ENCODE results near the gene TESMIN.

The TESMIN gene

GRCh38 chr11:68762481-68762880, 11.2 kb upstream of the TESMIN start:
- no peak for DNase-seq (ENCODE audit: low read depth)

- no peak for DNase-seq (ENCODE audit: low read depth)
These were observed 10.5 kb upstream of the TESMIN start for GRCh38 chr11:68761801-68762200.

- DNase-seq (ENCODE audit: low read depth), result no peak
These were observed 8.7 kb upstream of the TESMIN start for GRCh38 chr11:68759991-68760390.

GRCh38 chr11:68757711-68758110, 6.4 kb upstream of the TESMIN start:
- DNase-seq (ENCODE audit: low read depth), result no peak

- DNase-seq (ENCODE audit: low read depth), result no peak
These were observed 4.9 kb upstream of the TESMIN start for GRCh38 chr11:68756171-68756766.

- no peak for DNase-seq (ENCODE audit: low read depth)
These were observed 2.0 kb upstream of the TESMIN start for GRCh38 chr11:68753300-68753699.

- DNase-seq (ENCODE audit: low read depth), result no peak
These were observed 355 bp downstream of the TESMIN start for GRCh38 chr11:68751004-68751325.

GRCh38 chr11:68750195-68751003, 921 bp downstream of the TESMIN start:
- no peak for DNase-seq (ENCODE audit: low read depth)

GRCh38 chr11:68749229-68750123, 1.8 kb downstream of the TESMIN start:
- DNase-seq (ENCODE audit: low read depth), result no peak

GRCh38 chr11:68748061-68748460, 3.3 kb downstream of the TESMIN start:
- no peak for DNase-seq (ENCODE audit: low read depth)

- DNase-seq (ENCODE audit: low read depth), result no peak
These were observed 7.8 kb downstream of the TESMIN start for GRCh38 chr11:68743539-68743938.

GRCh38 chr11:68741463-68741862, 9.9 kb downstream of the TESMIN start:
- no peak for DNase-seq (ENCODE audit: low read depth)

GRCh38 chr11:68735646-68736045, 15.7 kb downstream of the TESMIN start:
- DNase-seq (ENCODE audit: low read depth), result no peak

GRCh38 chr11:68735125-68735524, 16.2 kb downstream of the TESMIN start:
- no peak for DNase-seq (ENCODE audit: low read depth)

- DNase-seq (ENCODE audit: low read depth), result no peak
These were observed 17.2 kb downstream of the TESMIN start for GRCh38 chr11:68734111-68734510.

- no peak for DNase-seq (ENCODE audit: low read depth)
These were observed 23.5 kb downstream of the TESMIN start for GRCh38 chr11:68727783-68728182.

- DNase-seq (ENCODE audit: low read depth), result no peak
These were observed 27.0 kb downstream of the TESMIN start for GRCh38 chr11:68724293-68724692.

GRCh38 chr11:68722143-68722542, 29.2 kb downstream of the TESMIN start:
- DNase-seq (ENCODE audit: low read depth), result no peak

GRCh38 chr11:68721075-68721474, 30.2 kb downstream of the TESMIN start:
- no peak for DNase-seq (ENCODE audit: low read depth)

GRCh38 chr11:68715456-68716122, 35.7 kb downstream of the TESMIN start:
- no peak for DNase-seq (ENCODE audit: low read depth)

- DNase-seq (ENCODE audit: low read depth), result no peak
These were observed 37.1 kb downstream of the TESMIN start for GRCh38 chr11:68714060-68714856.

- DNase-seq (ENCODE audit: low read depth), result no peak
These were observed 40.2 kb downstream of the TESMIN start for GRCh38 chr11:68711114-68711513.
